Skeletal muscle tissue (tissue), 4 donors: ENCODE measurements around the gene GNAS-AS1. TPM values are rescaled to one million over a fixed set of nuclear protein-coding genes. Genes with fewer than 3 reads are reported as not detected.
A peak's percentile ranks its signal among the peaks of the same experiment; 100 is the strongest.

Experiments used
- H3K27ac ChIP-seq: one replicate; pipeline ENCODE4 v1.7.0; 2013; ENCODE audit warnings: mild to moderate bottlenecking, low read depth, low read length, inconsistent platforms
- H3K27me3 ChIP-seq, 3 donors: one replicate each; pipeline ENCODE4 v1.7.0; 2013; ENCODE audit warnings: low read length in 3 of 3; ENCODE audit not compliant: control insufficient read depth in 3 of 3, insufficient read depth in 3 of 3
- H3K36me3 ChIP-seq, 3 donors: one replicate each; pipeline ENCODE4 v1.7.0; 2013; ENCODE audit warnings: low read length in 3 of 3; ENCODE audit not compliant: control insufficient read depth in 3 of 3, insufficient read depth in 3 of 3
- H3K4me1 ChIP-seq, 3 donors: one replicate each; pipeline ENCODE4 v1.7.0; 2013; ENCODE audit warnings: low read length in 3 of 3, mild to moderate bottlenecking in 3 of 3; ENCODE audit not compliant: control insufficient read depth in 3 of 3, insufficient read depth in 3 of 3
- H3K4me3 ChIP-seq, 3 donors: one replicate each; pipeline ENCODE4 v1.7.0; 2013; ENCODE audit warnings: low read length in 3 of 3
- H3K9ac ChIP-seq, 3 donors: one replicate each; pipeline ENCODE4 v1.7.0; 2013; ENCODE audit warnings: low read length in 3 of 3, mild to moderate bottlenecking in 3 of 3, moderate library complexity in 2 of 3, low read depth in 1 of 3
- H3K9me3 ChIP-seq, 3 donors: one replicate each; pipeline ENCODE4 v1.7.0; 2013; ENCODE audit warnings: low read length in 3 of 3; ENCODE audit not compliant: control insufficient read depth in 3 of 3
- total RNA-seq: library from RNA; depleted of rRNA; stranded (reverse); fragments of >200 nt; gene quantifications from one replicate; pipeline ENCODE4 v1.2.3, GENCODE V29; 2014
- donor health status: Osteomylitis.

The GNAS-AS1 gene
- total RNA-seq, 1 donor from 2014 or later: 1.0 TPM

- H3K9ac ChIP-seq: peak within 1 kb of the TSS; percentile 53 to 79 (median 72)
- no peaks in the 10 kb centered on the region for H3K36me3 ChIP-seq
- no peaks in the 10 kb centered on the region for H3K9me3 ChIP-seq
- H3K4me3 ChIP-seq: peak within 1 kb of the TSS; percentile 72
- H3K4me1 ChIP-seq: peaks cover 8 to 22% (median 19%) of the 10 kb centered on the region in 3 donors
- peaks cover 27 to 51% (median 35%) of the 10 kb centered on the region in 3 donors for H3K27me3 ChIP-seq
- H3K27ac ChIP-seq: no peak within 1 kb of the TSS
Measured at GRCh38 chr20:58852543-58853271, 2.0 kb upstream of the GNAS-AS1 start, which contains the start of gene GNAS. TSS of gene GNAS (plus strand) at chr20:58852716.

- peaks cover 21 to 46% (median 34%) of the 10 kb centered on the region in 3 donors for H3K27me3 ChIP-seq
- H3K9ac ChIP-seq: peak overlapping the region; percentile 53 to 79 (median 72)
- H3K4me1 ChIP-seq: peaks cover 8 to 22% (median 19%) of the 10 kb centered on the region in 3 donors
- peak overlapping the region; percentile 72 for H3K4me3 ChIP-seq
- H3K9me3 ChIP-seq: no peaks in the 10 kb centered on the region
- no peak overlapping the region for H3K27ac ChIP-seq
- H3K36me3 ChIP-seq: no peaks in the 10 kb centered on the region
Measured at GRCh38 chr20:58851969-58852458, 1.3 kb upstream of the GNAS-AS1 start.

- H3K4me3 ChIP-seq: peak overlapping the region; percentile 72
- H3K4me1 ChIP-seq: peaks cover 8 to 22% (median 19%) of the 10 kb centered on the region in 3 donors
- peaks cover 20 to 46% (median 37%) of the 10 kb centered on the region in 3 donors for H3K27me3 ChIP-seq
- H3K27ac ChIP-seq: no peak overlapping the region
- H3K9ac ChIP-seq: peak overlapping the region in 2 of 3 donors; percentile 53 to 62
- H3K9me3 ChIP-seq: no peaks in the 10 kb centered on the region
- no peaks in the 10 kb centered on the region for H3K36me3 ChIP-seq
Measured at GRCh38 chr20:58851221-58851968, 693 bp upstream of the GNAS-AS1 start.

- peaks cover 21 to 29% (median 22%) of the 10 kb centered on the region in 3 donors for H3K27me3 ChIP-seq
- H3K4me3 ChIP-seq: no peak overlapping the region
- no peaks in the 10 kb centered on the region for H3K36me3 ChIP-seq
- no peak overlapping the region for H3K27ac ChIP-seq
- no peak overlapping the region for H3K9ac ChIP-seq
- peaks cover 3 to 12% (median 9%) of the 10 kb centered on the region in 3 donors for H3K4me1 ChIP-seq
- H3K9me3 ChIP-seq: no peaks in the 10 kb centered on the region
Measured at GRCh38 chr20:58847463-58847862, 3.2 kb downstream of the GNAS-AS1 start.

GRCh38 chr20:58845706-58846105, 5.0 kb downstream of the GNAS-AS1 start:
- no peaks in the 10 kb centered on the region for H3K36me3 ChIP-seq
- H3K27ac ChIP-seq: no peak overlapping the region
- peaks cover 24 to 31% (median 29%) of the 10 kb centered on the region in 3 donors for H3K27me3 ChIP-seq
- H3K4me3 ChIP-seq: no peak overlapping the region
- H3K9me3 ChIP-seq: no peaks in the 10 kb centered on the region
- H3K9ac ChIP-seq: no peak overlapping the region
- H3K4me1 ChIP-seq: no peaks in the 10 kb centered on the region

- Histone ChIP-seq H3K9ac (no peak overlapping the region), H3K4me3 (no peak overlapping the region), H3K27ac (no peak overlapping the region), H3K9me3 (no peaks in the 10 kb centered on the region), H3K27me3 (peaks cover 32 to 43% (median 39%) of the 10 kb centered on the region in 3 donors), H3K4me1 (peaks cover 0 to 5% (median 2%) of the 10 kb centered on the region in 3 donors), H3K36me3 (no peaks in the 10 kb centered on the region)
Measured at GRCh38 chr20:58843128-58843556, 7.6 kb downstream of the GNAS-AS1 start.

GRCh38 chr20:58842276-58842675, 8.4 kb downstream of the GNAS-AS1 start:
- no peaks in the 10 kb centered on the region for H3K36me3 ChIP-seq
- no peak overlapping the region for H3K4me3 ChIP-seq
- H3K4me1 ChIP-seq: peaks cover 0 to 5% (median 2%) of the 10 kb centered on the region in 3 donors
- H3K27me3 ChIP-seq: peaks cover 32 to 41% (median 39%) of the 10 kb centered on the region in 3 donors
- no peak overlapping the region for H3K27ac ChIP-seq
- no peak overlapping the region for H3K9ac ChIP-seq
- no peaks in the 10 kb centered on the region for H3K9me3 ChIP-seq

- Histone ChIP-seq H3K4me1 (peaks cover 0 to 5% (median 2%) of the 10 kb centered on the region in 3 donors), H3K9me3 (no peaks in the 10 kb centered on the region), H3K4me3 (no peak overlapping the region), H3K9ac (no peak overlapping the region), H3K27ac (no peak overlapping the region), H3K36me3 (no peaks in the 10 kb centered on the region), H3K27me3 (peaks cover 29 to 41% (median 39%) of the 10 kb centered on the region in 3 donors)
Measured at GRCh38 chr20:58841539-58842264, 9.0 kb downstream of the GNAS-AS1 start.

- no peaks in the 10 kb centered on the region for H3K9me3 ChIP-seq
- H3K4me1 ChIP-seq: peaks cover 0 to 5% (median 2%) of the 10 kb centered on the region in 3 donors
- H3K27ac ChIP-seq: no peak overlapping the region
- H3K9ac ChIP-seq: no peak overlapping the region
- peaks cover 29 to 41% (median 39%) of the 10 kb centered on the region in 3 donors for H3K27me3 ChIP-seq
- no peak overlapping the region for H3K4me3 ChIP-seq
- no peaks in the 10 kb centered on the region for H3K36me3 ChIP-seq
Measured at GRCh38 chr20:58840816-58841538, 9.7 kb downstream of the GNAS-AS1 start.
